Body of pancreas (tissue), 4 donors: Measurements from ENCODE around the gene CDH4. TPM values are rescaled to one million over a fixed set of nuclear protein-coding genes. Genes with fewer than 3 reads are reported as not detected.

ENCODE experiments used
- ATAC-seq: fragments of 150-250 bp; one replicate; pipeline ENCODE4 v1.9.1; 2016
- DNase-seq, 4 donors: peaks; one replicate each; pipeline ENCODE4 v3.0.0-alpha.2; 2019
- H3K27ac ChIP-seq, 4 donors: fragments of 200-600 bp; sonication (generic); 1 replicate in 3 of 4; 2 replicates in 1 of 4; pipeline versions ENCODE4 v1.5.1 to v1.6.1; 2016 to 2019; ENCODE audit warnings: mild to moderate bottlenecking in 1 of 4, mixed read lengths in 1 of 4, moderate library complexity in 1 of 4
- H3K27me3 ChIP-seq, 2 donors: fragments of 200-600 bp; sonication (generic); one replicate each; pipeline ENCODE4 v1.6.0; 2016; ENCODE audit warnings: mild to moderate bottlenecking in 1 of 2
- H3K36me3 ChIP-seq, 2 donors: fragments of 200-600 bp; sonication (generic); replicated peaks in 1 of 2; 2 replicates each; pipeline ENCODE4 v1.5.1; 2016; ENCODE audit warnings: low read depth in 2 of 2; ENCODE audit not compliant: insufficient read depth in 1 of 2
- H3K4me1 ChIP-seq: fragments of 200-600 bp; sonication (generic); one replicate; pipeline ENCODE4 v1.6.0; 2016
- H3K4me3 ChIP-seq, 2 donors: fragments of 200-600 bp; sonication (generic); 1 replicate in 1 of 2; 2 replicates in 1 of 2; pipeline ENCODE4 v1.5.1; 2016 to 2019
- H3K9me3 ChIP-seq, 3 donors: fragments of 200-600 bp; sonication (generic); 1 replicate in 2 of 3; 2 replicates in 1 of 3; pipeline ENCODE4 v1.5.1; 2016
- CTCF ChIP-seq, 7 experiments: fragments of 450-650 bp in 4 of 7; fragments of 200-600 bp in 3 of 7; sonication (generic) in 3 of 7; IDR thresholded peaks; one replicate each; pipeline ENCODE4 v1.5.1; 2016 to 2019; ENCODE audit warnings: antibody characterized with exemption in 7 of 7
- POLR2A ChIP-seq, 3 donors: fragments of 450-650 bp; IDR thresholded peaks; one replicate each; pipeline ENCODE4 v1.6.1; 2016; ENCODE audit warnings: antibody characterized with exemption in 3 of 3, mild to moderate bottlenecking in 2 of 3
- WGBS, 2 donors: methylation state at CpG; one replicate each; pipeline ENCODE4 v1.1.5; 2017; 5-methylcytosine and 5-hydroxymethylcytosine counted together
- intact Hi-C: fragments of 100-400 bp; cut with DNase I; formaldehyde crosslinking; loops from one replicate; pipeline ENCODE4 v1.15.1; 2023
- total RNA-seq, 2 donors: library from RNA; depleted of rRNA; stranded (reverse); fragments of >200 nt; gene quantifications; one replicate each; pipeline ENCODE4 v1.1.0, GENCODE V29; 2016

Gene CDH4
- total RNA-seq, 2 donors from 2014 or later: 0.33 to 0.52 TPM

GRCh38 chr20:61441537-61441936, 189.5 kb downstream of the CDH4 start:
- Histone ChIP-seq H3K27me3 (no peaks in the 10 kb centered on the region), H3K36me3 (no peaks in the 10 kb centered on the region), H3K9me3 (no peaks in the 10 kb centered on the region), H3K4me3 (no peak overlapping the region), H3K27ac (no peak overlapping the region), H3K4me1 (no peaks in the 10 kb centered on the region)
- WGBS, 2 donors: 63 to 71% methylated on average over 5 of the region's 5 CpGs
- no peak for TF ChIP-seq POLR2A (IDR thresholded peaks at IDR 0.05)
- no peak for TF ChIP-seq CTCF (IDR thresholded peaks at IDR 0.05)
- intact Hi-C loops: no loop called here
- no peak for DNase-seq
- no peak for ATAC-seq

GRCh38 chr20:61442075-61442670, 190.1 kb downstream of the CDH4 start:
- 14 to 27% methylated on average over 13 of the region's 13 CpGs for WGBS, 2 donors
- H3K9me3 ChIP-seq: no peaks in the 10 kb centered on the region
- no peak for ATAC-seq
- no peak for DNase-seq
- no peaks in the 10 kb centered on the region for H3K36me3 ChIP-seq
- no peak overlapping the region for H3K27ac ChIP-seq
- H3K27me3 ChIP-seq: no peaks in the 10 kb centered on the region
- H3K4me1 ChIP-seq: no peaks in the 10 kb centered on the region
- no peak for TF ChIP-seq CTCF (IDR thresholded peaks at IDR 0.05)
- no peak for TF ChIP-seq POLR2A (IDR thresholded peaks at IDR 0.05)
- intact Hi-C loops: no loop called here
- H3K4me3 ChIP-seq: no peak overlapping the region

- no peaks in the 10 kb centered on the region for H3K4me1 ChIP-seq
- intact Hi-C loops: no loop called here
- TF ChIP-seq CTCF (IDR thresholded peaks at IDR 0.05): no peak
- no peak for TF ChIP-seq POLR2A (IDR thresholded peaks at IDR 0.05)
- no peak overlapping the region for H3K27ac ChIP-seq
- no peaks in the 10 kb centered on the region for H3K9me3 ChIP-seq
- H3K36me3 ChIP-seq: no peaks in the 10 kb centered on the region
- DNase-seq: no peak
- no peak overlapping the region for H3K4me3 ChIP-seq
- WGBS, 2 donors: 13 to 14% methylated on average over 6 of the region's 6 CpGs
- no peaks in the 10 kb centered on the region for H3K27me3 ChIP-seq
- no peak for ATAC-seq
Measured at GRCh38 chr20:61442718-61443117, 190.7 kb downstream of the CDH4 start.

GRCh38 chr20:61443443-61444126, 191.5 kb downstream of the CDH4 start:
- 52 to 59% methylated on average over 11 to 12 of the region's 12 CpGs for WGBS, 2 donors
- no peaks in the 10 kb centered on the region for H3K9me3 ChIP-seq
- H3K4me1 ChIP-seq: no peaks in the 10 kb centered on the region
- no peaks in the 10 kb centered on the region for H3K27me3 ChIP-seq
- intact Hi-C loops: no loop called here
- TF ChIP-seq CTCF (IDR thresholded peaks at IDR 0.05) (no peak), POLR2A (IDR thresholded peaks at IDR 0.05) (no peak)
- H3K4me3 ChIP-seq: no peak overlapping the region
- no peak overlapping the region for H3K27ac ChIP-seq
- H3K36me3 ChIP-seq: no peaks in the 10 kb centered on the region
- DNase-seq (no peak), ATAC-seq (no peak)

- TF ChIP-seq POLR2A (IDR thresholded peaks at IDR 0.05): no peak
- no peak for TF ChIP-seq CTCF (IDR thresholded peaks at IDR 0.05)
- ATAC-seq: no peak
Measured at GRCh38 chr20:61444637-61445036, 192.6 kb downstream of the CDH4 start.

More at GRCh38 chr20:61444637-61445036, 192.6 kb downstream of the CDH4 start:
- H3K36me3 ChIP-seq: no peaks in the 10 kb centered on the region
- H3K4me3 ChIP-seq: no peak overlapping the region
- 75 to 84% methylated on average over 5 of the region's 5 CpGs for WGBS, 2 donors
- no peak for DNase-seq
- H3K27ac ChIP-seq: no peak overlapping the region
- no peaks in the 10 kb centered on the region for H3K27me3 ChIP-seq
- no peaks in the 10 kb centered on the region for H3K4me1 ChIP-seq
- no peaks in the 10 kb centered on the region for H3K9me3 ChIP-seq
- intact Hi-C loops: no loop called here
